DOHH2 (cell line): ENCODE data around the gene ITGA4.

Source experiments
- CTCF ChIP-seq: fragments of 200-600 bp; sonication (generic); IDR thresholded peaks from one replicate; pipeline ENCODE4 v1.5.1; 2014; ENCODE audit warnings: antibody characterized with exemption, mild to moderate bottlenecking, low read depth, low read length; ENCODE audit not compliant: poor library complexity, severe bottlenecking
- EZH2phosphoT487 ChIP-seq: fragments of 200-600 bp; sonication (generic); IDR thresholded peaks from 2 replicates; pipeline ENCODE4 v1.6.1; 2017; ENCODE audit warnings: borderline replicate concordance, mild to moderate bottlenecking, antibody characterized with exemption, low read length, moderate library complexity, mixed read lengths

GRCh38 chr2:181563101-181563692 is 106.0 kb downstream of the ITGA4 start:
- TF ChIP-seq CTCF (no peak), EZH2phosphoT487 (no peak)
